Tibial nerve (tissue), 4 donors: ENCODE data around the gene TCF23. TPM values are rescaled to one million over a fixed set of nuclear protein-coding genes. Genes with fewer than 3 reads are reported as not detected.

Experiments used
- DNase-seq, 2 donors: peaks; one replicate each; pipeline ENCODE4 v3.0.0-alpha.2; 2019; ENCODE audit warnings: low spot score in 2 of 2
- H3K27ac ChIP-seq, 4 donors: fragments of 200-600 bp; sonication (generic) in 3 of 4; one replicate each; pipeline ENCODE4 v1.5.1; 2017 to 2019; ENCODE audit warnings: mild to moderate bottlenecking in 1 of 4
- H3K27me3 ChIP-seq, 2 donors: fragments of 200-600 bp; sonication (generic) in 1 of 2; one replicate each; pipeline versions ENCODE4 v1.5.1 to v1.6.0; 2017 to 2019
- H3K36me3 ChIP-seq, 3 donors: fragments of 200-600 bp; sonication (generic); one replicate each; pipeline ENCODE4 v1.5.1; 2018 to 2019
- H3K4me1 ChIP-seq, 4 donors: fragments of 200-600 bp; sonication (generic) in 3 of 4; one replicate each; pipeline ENCODE4 v1.5.1; 2017 to 2019
- H3K4me3 ChIP-seq, 4 donors: fragments of 200-600 bp; sonication (generic) in 3 of 4; one replicate each; pipeline ENCODE4 v1.5.1; 2017 to 2019; ENCODE audit warnings: mild to moderate bottlenecking in 1 of 4, moderate library complexity in 1 of 4
- H3K9me3 ChIP-seq, 4 donors: fragments of 200-600 bp; sonication (generic) in 3 of 4; one replicate each; pipeline ENCODE4 v1.5.1; 2017 to 2019
- EP300 ChIP-seq, 2 donors: sonication (generic); formaldehyde crosslinking; IDR thresholded peaks; one replicate each; pipeline ENCODE4 v1.6.1; 2017; ENCODE audit warnings: antibody characterized with exemption in 2 of 2, mild to moderate bottlenecking in 1 of 2
- POLR2A ChIP-seq, 2 donors: fragments of 450-650 bp; IDR thresholded peaks; one replicate each; pipeline ENCODE4 v1.6.1; 2017; ENCODE audit warnings: antibody characterized with exemption in 2 of 2, mild to moderate bottlenecking in 2 of 2, moderate library complexity in 2 of 2
- WGBS, 2 donors: methylation state at CpG; one replicate each; pipeline ENCODE4 v1.1.5; 2018; 5-methylcytosine and 5-hydroxymethylcytosine counted together
- total RNA-seq, 4 donors: library from RNA; depleted of rRNA; stranded (reverse); fragments of >200 nt; gene quantifications; one replicate each; pipeline ENCODE4 v1.1.0, GENCODE V29; 2016
- TF ChIP-seq, protein P1 (sequence below), 5 experiments: fragments of 200-600 bp in 3 of 5; fragments of 450-650 bp in 2 of 5; sonication (generic) in 3 of 5; IDR thresholded peaks; one replicate each; pipeline ENCODE4 v1.5.1; 2016 to 2019; ENCODE audit warnings: antibody characterized with exemption in 5 of 5, mild to moderate bottlenecking in 3 of 5, moderate library complexity in 2 of 5

Gene TCF23
- total RNA-seq, 4 donors from 2014 or later, result not detected

GRCh38 chr2:27160191-27160590 lies 11.4 kb downstream of the TCF23 start:
- H3K4me1 ChIP-seq, result no peaks in the 10 kb centered on the region
- TF ChIP-seq POLR2A (IDR thresholded peaks at IDR 0.05) (no peak), EP300 (IDR thresholded peaks at IDR 0.05) (no peak)
- TF ChIP-seq, protein P1, sequence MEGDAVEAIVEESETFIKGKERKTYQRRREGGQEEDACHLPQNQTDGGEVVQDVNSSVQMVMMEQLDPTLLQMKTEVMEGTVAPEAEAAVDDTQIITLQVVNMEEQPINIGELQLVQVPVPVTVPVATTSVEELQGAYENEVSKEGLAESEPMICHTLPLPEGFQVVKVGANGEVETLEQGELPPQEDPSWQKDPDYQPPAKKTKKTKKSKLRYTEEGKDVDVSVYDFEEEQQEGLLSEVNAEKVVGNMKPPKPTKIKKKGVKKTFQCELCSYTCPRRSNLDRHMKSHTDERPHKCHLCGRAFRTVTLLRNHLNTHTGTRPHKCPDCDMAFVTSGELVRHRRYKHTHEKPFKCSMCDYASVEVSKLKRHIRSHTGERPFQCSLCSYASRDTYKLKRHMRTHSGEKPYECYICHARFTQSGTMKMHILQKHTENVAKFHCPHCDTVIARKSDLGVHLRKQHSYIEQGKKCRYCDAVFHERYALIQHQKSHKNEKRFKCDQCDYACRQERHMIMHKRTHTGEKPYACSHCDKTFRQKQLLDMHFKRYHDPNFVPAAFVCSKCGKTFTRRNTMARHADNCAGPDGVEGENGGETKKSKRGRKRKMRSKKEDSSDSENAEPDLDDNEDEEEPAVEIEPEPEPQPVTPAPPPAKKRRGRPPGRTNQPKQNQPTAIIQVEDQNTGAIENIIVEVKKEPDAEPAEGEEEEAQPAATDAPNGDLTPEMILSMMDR (IDR thresholded peaks at IDR 0.05), result no peak
- H3K36me3 ChIP-seq, result no peaks in the 10 kb centered on the region

DNA sequence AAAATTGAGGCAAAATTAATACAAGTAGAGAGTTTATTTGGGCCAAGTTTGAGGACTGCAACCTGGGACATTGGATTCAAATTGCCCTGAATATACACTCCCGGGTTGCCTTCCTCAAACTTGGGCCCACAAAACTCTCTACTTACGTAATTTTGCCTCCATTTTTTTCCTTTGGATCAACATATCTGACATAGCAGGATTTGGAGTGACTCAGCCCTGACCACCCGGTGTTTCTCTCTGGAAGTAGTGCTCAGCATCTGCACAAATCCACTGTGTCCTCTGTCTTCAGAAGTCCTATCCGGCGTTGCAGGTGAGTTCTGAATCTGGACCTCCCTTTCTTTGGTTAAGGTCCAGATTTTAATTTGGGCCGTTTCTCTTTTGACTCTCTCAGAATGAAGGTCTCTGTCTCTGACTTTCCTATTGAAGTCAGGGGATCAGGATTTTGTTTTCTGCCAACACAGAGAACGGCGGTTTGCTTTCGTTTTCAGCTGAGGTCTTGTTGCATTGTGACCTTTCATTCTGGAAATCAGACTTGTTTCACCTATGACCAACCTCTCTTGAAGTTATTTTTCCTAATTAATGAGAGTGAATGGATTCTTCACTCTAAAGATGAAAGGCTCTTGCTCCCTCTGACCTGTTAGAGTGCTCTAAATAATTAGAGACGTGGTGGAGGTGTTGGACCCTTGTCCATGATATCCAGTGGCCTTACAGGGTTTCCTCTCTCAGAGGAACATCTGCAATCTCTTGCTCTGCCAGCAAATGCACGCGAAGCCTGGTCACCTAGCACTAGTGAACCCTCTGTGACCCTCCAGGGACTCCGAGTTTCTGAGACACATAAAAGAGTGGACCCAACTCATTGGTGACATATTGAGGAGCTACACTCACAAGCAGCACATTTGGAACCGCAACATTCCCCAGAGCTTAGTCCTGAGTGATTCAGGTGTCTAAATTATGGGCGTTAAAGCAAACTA lies 13.6 kb downstream of the TCF23 start:
- Histone ChIP-seq H3K27ac (no peak overlapping the region), H3K4me1 (no peaks in the 10 kb centered on the region), H3K9me3 (no peaks in the 10 kb centered on the region), H3K4me3 (no peak overlapping the region), H3K36me3 (no peaks in the 10 kb centered on the region), H3K27me3 (peaks cover 0 to under 1% of the 10 kb centered on the region in 2 donors)
- TF ChIP-seq POLR2A (IDR thresholded peaks at IDR 0.05), result no peak
- TF ChIP-seq EP300 (IDR thresholded peaks at IDR 0.05), result no peak
- TF ChIP-seq, protein P1 (IDR thresholded peaks at IDR 0.05), result no peak
- no peak for DNase-seq
- WGBS, 2 donors, result 82% methylated on average over 15 of the region's 15 CpGs

More at GRCh38 chr2:27160191-27160590, 11.4 kb downstream of the TCF23 start:
- no peaks in the 10 kb centered on the region for H3K9me3 ChIP-seq
- no peak for DNase-seq
- H3K27ac ChIP-seq, result no peak overlapping the region
- no peak overlapping the region for H3K4me3 ChIP-seq
- no peaks in the 10 kb centered on the region for H3K27me3 ChIP-seq
- WGBS, 2 donors, result 74 to 80% methylated on average over 9 of the region's 9 CpGs

DNA sequence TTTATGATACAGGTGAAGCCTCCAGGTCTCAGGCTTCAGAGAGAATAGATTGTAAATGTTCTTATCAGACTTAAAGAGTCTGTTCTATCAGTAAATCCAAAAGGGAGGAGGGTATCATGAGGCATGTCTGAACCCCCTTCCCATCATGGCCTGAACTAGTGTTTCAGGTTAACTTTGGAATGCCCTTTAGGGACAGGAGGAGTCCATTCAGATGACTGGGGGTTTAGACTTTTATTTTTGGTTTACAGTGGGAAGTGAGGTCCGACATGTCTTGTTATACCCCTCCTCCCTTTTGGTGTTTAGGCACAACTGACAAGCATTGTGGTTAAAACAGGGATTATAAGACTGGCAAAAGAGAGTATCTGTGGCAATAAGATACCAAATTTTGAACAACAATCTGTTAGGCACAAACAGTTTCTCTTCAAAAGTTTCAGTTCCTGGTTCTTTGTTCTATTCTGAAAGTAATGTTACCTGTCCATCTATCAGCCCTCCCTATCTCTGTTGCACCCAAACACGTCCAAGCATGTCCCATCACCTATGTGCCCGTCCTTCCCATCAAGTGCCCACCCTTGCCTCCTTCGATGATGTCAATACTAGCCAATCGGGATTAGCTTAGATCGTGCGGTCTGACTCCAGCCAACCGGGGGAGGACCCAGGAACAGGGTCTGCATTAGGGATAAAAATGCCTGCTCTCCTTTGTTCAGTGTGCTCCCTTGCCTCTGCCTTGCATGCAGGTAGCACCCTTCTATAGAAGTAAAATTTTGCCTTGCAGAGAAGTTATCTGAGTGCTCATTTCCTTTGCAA lies 16.4 kb downstream of the TCF23 start:
- no peak for DNase-seq
- Histone ChIP-seq H3K4me1 (peaks cover 0 to 5% (median 0%) of the 10 kb centered on the region in 4 donors), H3K27ac (no peak overlapping the region), H3K27me3 (peaks cover 0 to 3% of the 10 kb centered on the region in 2 donors), H3K9me3 (no peaks in the 10 kb centered on the region), H3K36me3 (no peaks in the 10 kb centered on the region), H3K4me3 (no peak overlapping the region)
- TF ChIP-seq POLR2A (IDR thresholded peaks at IDR 0.05), result no peak
- TF ChIP-seq EP300 (IDR thresholded peaks at IDR 0.05), result no peak
- TF ChIP-seq, protein P1 (IDR thresholded peaks at IDR 0.05), result no peak
- 81 to 82% methylated on average over 8 of the region's 8 CpGs for WGBS, 2 donors

GRCh38 chr2:27170581-27171337 lies 22.0 kb downstream of the TCF23 start:
- H3K4me1 ChIP-seq, result peaks cover 0 to 7% (median 3%) of the 10 kb centered on the region in 4 donors
- no peak for TF ChIP-seq POLR2A (IDR thresholded peaks at IDR 0.05)
- TF ChIP-seq, protein P1 (IDR thresholded peaks at IDR 0.05), result no peak
- TF ChIP-seq EP300 (IDR thresholded peaks at IDR 0.05), result no peak
- no peak overlapping the region for H3K4me3 ChIP-seq
- 74 to 78% methylated on average over 6 of the region's 6 CpGs for WGBS, 2 donors
- H3K36me3 ChIP-seq, result no peaks in the 10 kb centered on the region
- H3K9me3 ChIP-seq, result no peaks in the 10 kb centered on the region
- H3K27me3 ChIP-seq, result peaks cover 0 to 3% of the 10 kb centered on the region in 2 donors
- DNase-seq, result no peak
- H3K27ac ChIP-seq, result no peak overlapping the region
